DMS114 treated with DMSO at 0.1 percent for 48 hours (cell line): Measurements from ENCODE around the gene DLG2.
"Not testable (repeated sequence)": the region's sequence is repeated elsewhere in the genome, so short reads cannot be mapped to it uniquely, and the experiment has no call there.

Experiments used
- DNase-seq: peaks from one replicate; lab custom pipeline; 2025; ENCODE audit not compliant: unreplicated experiment; lab: John Stamatoyannopoulos, UW

The DLG2 gene

DNA sequence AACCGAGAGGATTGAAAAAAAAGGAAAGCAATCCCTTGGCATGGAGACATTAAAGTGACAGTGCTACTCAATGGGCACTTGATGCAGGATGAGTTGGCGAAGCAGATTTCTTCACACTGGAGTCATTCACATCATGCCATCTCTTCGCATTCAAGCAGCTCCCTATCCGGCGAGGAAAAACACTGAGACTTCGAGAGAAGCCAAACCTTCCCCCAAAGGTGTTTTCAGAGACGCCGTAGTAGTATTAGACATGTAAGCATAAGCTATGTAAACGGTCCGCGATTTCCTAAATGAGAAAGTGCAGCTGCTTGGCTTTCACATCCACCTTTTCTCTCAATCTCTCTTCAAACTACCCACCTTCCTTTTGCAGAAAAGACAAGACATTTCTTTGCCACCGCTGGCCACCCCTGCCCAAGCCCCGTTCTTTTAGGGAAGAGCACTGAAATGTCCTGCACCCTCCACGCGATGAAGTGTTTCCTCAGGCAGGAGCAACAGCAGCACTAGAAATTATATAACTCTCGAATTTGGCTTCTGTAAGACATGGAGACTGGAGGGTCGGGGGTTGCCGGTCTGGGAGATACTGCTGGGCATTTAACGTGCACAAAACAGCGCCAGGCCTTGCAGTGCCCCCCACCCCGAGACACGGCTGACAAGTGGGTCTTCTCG is at the start of gene DLG2:
TSS of gene DLG2 (minus strand) at position 13 of the 666 bp plus-strand sequence.
- no peak for DNase-seq

DNA sequence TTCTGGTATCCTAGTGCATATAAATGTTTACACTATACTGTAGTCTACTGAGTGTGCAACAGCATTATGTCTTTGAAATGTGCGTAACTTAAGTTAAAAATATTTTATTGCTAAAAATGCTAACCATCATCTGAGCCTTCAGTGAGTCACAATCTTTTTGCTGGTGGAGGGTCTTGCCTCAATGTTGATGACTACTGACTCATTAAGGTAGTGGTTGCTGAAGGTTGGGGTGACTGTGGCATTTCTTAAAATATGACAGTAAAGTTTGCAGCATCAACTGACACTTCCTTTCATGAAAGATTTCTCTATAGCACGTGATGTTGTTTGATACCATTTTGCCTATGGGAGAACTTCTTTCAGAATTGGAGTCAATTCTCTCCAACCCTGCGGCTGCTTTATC is 46.2 kb upstream of the DLG2 start:
- DNase-seq: no peak

DNA sequence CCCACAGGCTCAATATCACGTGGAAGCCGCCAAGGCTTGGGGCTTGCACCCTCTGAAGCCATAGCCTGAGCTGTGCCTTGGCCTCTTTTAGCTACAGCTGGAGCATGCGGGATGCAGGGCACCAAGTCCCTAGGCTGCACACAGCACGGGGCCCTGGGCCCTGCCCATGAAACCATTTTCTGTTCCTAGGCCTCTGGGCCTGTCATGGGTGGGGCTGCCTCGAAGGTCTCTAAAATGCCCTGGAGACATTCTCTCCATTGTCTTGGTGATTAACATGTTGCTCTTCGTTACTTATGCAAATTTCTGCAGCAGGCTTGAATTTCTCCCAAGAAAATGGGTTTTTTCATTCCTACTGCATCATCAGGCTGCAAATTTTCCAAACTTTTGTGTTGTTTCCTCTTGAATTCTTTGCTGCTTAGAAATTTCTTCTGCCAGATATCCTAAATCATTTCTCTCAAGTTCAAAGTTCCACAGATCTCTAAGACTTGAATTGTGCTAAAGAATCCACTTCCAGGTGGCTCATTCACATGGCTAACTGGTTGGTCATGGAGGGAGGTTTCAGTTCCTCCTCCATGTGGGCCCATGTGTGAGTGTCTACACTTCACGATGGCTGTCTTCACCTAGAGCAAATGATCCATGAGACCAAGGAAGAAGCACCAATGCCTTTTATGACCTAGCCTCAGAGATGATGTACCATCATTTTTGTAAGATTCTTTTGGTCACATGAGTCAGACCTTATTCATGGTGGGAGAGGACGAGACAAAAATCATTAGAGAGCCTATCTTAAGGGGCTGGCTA is 45.2 kb upstream of the DLG2 start:
- no peak for DNase-seq

DNA sequence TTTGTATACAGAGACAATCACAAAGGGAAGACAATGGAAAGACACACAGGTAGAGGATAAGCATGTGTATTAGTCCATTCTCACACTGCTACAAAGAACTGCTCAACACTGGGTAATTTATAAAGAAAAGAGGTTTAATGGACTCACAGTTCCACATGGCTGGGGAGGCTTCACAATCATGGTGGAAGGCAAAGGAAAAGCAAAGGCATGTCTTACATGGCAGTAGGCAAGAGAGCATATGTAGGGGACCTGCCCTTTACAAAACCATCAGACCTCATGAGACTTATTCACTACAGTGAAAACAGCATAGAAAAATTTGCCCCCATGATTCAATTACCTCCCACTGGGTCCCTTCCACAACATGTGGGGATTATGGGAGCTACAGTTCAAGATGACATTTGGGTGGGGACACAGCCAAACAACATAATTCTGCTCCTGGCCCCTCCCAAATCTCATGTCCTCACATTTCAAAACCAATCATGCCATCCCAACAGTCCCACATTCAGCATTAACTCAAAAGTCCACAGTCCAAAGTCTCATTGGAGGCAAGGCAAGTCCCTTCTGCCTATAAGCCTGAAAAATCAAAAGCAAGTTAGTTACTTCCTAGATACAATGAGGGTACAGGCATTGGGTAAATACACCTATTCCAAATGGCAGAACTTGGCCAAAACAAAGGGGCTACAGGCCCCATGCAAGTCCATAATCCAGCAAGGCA is 44.0 kb upstream of the DLG2 start:
- DNase-seq: not testable (repeated sequence)

DNA sequence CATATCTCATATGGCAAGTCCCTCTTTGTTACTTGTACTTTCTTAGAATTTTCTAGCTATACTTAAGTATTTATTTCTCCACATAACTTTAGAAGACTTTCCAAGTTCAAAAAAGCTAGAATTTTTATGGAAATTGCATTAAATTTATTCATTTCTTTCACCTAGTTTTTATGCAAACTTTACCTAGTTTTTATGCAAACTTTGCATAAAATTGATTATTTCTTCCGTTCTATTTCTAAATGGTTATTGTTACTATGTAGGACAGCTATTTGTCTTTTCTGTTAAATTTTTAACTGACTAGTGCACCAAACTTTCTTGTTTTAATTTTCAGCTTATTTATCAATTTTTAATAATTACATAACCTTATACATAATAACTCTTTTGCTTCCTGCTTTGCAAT is 41.0 kb upstream of the DLG2 start:
- DNase-seq: no peak

DNA sequence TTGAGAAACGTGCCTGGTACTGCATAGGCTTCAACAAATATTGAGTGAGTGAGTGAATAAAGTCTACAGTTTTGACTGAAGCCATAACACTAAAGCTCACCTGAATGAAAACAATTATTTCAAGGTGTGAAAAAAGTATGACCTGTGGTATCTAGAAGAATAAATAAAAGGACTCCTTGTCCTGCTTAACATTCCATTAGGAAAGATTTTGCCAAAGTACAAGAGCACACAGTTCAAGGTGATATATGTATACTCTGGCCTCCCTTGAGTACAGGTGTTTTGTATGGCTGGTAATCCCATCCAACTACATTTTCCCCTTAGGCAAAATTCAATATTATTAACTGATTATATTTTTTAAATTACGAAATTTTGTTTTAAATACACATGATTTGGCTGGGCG is 39.5 kb upstream of the DLG2 start:
- DNase-seq: no peak

DNA sequence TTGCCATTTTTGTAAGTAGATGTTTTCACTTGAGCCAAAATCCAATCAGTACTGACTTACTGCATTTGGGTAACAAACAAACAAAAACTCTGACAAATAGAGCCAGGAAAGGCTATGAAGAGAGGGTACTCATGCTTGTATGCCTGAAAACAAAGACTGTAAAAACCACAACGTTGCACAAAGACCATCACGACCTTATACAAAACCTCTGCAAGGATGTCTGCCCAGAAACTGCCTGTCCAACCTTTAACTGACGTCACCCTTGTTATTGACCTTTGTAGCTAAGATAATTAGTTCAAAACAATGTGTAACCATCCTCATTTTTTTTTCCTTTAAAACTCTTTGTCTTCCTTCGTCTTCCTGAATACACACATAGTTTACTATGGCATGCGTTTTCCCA is 38.6 kb upstream of the DLG2 start:
- no peak for DNase-seq

DNA sequence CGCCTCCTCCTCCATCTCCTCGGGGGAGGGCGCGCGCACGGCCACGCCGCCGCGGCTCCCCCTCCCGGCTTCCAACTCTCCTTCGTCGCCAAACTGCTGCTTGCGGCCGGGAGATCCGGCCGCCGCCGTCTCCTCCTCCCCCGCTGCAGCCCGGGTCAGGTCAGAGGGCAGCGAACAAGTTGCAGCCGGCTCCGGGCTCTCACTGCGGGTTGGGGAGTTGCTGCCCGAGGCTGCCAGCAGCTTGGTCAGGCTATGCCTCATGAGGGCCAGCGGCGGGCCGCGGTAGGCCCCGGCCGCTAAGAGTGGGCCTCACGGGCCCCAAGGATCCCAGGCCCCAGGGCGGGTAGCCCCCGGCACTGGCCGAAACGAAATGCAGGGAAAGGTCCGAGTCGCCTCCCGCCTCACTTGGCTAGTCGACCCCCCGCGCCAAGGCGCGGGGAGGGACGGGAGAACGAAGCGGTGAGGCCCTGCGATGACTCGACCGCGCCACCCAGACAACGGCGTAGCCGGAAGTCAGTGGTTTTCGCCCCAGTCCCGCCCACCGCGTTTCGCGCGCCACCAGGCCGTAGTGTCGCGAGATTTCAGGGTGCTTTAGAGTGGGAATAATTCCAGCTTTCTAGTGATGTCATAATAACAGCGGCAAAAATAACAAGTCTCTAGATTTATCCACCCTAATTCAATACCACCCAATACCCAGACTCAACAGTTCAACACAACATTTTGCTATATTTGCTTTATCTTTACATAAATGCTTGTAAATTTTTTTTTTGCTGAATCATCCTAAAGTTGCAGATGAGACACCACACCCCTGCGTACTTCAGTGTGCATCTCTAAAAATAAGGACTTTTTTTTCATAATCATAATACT is 37.7 kb upstream of the DLG2 start, which contains the start of gene CREBZF:
TSS of gene CREBZF (minus strand) at position 515 of the 867 bp plus-strand sequence. CDS start at position 261, 254 bp downstream.
- peak; percentile 84 for DNase-seq

DNA sequence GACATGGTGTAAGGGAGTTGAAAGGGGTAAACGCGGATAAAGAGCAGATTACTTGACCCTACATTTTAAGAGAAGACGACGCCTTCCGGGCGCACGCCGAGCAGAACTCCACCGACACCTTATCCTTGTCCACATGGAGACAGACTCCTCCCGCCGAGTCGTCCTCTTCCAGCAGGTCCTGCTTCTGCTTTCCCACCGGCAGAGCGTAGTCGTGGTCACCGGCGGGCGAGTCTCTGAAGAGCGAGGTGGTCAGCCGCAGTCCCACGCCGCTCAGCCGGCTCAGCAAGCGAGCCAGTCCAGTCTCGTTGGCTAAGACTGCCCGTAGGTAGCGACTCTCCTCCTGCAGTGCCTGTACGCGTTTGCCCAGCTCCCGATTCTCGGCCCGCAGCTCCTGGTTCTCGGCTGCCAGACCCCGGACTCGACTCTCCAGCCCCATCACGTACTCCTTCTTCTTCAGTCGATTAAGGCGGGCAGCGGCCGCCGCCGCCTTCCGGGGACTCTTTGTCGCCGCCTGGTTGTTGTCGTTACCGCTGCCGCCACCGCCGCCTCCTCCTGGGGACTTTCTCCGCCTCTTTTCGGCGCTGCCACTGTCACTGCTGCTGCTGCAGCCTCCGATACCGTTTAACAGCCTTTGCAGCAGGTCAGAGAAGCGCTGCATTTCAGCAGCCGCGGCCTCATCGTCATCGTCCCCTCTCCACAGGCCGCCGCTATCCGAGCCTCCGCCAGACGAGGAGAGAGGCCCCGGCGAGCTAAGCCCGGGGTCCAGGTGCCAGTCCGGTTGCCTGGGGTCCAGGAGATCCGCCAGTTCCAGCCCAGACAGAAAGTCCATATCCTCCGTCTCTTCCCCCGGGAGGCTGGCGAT is 36.8 kb upstream of the DLG2 start:
- DNase-seq: peak; percentile 11

DNA sequence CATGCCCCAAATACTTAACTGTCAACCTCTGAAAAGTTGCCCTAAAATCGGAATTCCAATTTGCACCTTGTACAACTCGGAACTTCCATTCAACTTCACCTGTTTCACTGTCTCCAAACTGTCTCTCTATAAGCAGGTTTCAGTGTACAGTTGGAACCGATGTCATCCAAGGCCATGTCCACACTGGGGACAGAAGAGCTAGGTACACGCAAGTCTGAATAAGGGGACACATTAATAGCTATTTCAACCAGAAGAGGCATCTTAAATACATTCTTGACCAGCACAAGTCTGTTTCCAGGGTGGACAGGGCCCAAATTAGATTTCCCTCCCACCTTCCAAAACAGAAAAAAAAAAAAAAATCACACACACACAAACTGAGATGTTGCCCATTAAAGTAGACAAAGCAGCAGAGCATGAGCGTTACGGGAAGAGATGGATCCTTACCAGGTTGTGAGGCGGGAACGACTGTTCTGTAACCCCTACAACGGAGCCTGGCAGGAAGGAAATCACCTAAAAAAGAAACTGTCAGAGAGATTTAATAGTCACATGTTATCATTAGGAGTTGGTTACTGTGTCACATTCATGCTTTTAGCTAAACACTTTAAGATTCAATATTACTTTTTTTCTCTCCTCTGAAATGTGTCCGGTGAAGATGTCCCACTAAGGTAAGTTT is 36.1 kb upstream of the DLG2 start:
- no peak for DNase-seq

DNA sequence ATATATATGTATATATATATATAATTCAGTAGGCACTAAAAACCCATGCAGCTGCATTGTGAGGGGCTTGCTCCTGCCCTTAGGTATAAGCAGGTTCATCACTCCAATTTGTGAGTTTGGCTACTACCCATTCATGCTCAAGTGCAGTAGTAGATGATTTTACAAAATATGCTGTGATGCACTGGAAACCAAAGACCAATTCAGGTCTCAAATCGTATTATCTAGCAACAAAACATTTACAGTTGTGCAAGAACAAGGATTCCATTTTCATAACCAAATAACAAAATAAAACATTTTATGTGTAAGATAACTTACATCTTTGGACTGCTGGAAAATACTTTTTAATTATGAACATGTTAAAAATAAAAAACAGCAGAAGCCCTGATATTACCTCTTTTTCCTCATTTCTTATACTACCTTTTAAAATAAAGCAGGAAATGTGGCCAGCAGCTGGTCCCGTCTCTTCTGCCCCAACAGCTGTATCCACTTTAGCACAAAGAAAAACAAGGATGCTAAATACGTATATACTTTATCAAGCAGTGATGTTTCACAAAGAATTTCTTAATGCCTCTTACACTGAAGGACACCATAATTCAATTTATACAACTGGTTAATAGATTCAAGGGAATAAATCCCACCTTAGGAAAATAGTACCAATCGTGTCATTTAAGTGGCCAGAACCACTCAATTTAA is 35.0 kb upstream of the DLG2 start:
- no peak for DNase-seq

DNA sequence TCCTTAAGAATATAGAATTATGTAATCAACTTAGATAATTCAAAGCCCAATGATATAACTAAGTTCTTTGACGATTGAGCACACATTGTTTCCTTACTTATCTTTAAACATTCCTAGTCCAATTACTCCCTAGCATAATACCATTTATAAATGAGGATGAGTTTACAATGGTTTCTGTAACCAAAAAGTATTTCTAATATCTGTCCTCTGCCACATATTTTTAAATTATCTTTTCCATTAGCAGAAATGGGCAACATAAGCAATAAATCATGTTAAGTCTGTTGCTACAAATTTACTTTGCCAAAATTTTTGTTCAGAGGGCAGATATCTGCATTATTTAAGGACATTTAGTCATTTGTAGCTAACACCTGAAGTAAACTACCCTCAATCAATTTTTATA is 31.0 kb upstream of the DLG2 start:
- no peak for DNase-seq

DNA sequence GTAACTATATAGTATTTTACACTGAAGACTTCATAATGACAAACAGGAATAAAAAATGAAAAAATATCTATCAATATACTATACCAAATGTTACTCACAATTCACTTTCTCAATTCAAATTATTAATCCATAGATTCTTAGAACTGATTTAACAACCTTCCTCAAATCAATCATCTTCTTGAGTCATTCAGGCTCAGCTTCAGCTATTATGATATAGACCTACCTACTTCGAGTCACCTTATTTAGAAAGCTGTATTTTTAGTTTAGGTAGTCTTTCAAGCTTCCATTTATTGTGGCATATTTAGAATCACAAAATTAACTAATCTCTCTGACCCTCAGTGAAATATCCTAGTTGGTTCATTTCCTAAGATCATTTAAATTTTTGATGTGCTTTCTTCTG is 29.6 kb upstream of the DLG2 start:
- DNase-seq: no peak

DNA sequence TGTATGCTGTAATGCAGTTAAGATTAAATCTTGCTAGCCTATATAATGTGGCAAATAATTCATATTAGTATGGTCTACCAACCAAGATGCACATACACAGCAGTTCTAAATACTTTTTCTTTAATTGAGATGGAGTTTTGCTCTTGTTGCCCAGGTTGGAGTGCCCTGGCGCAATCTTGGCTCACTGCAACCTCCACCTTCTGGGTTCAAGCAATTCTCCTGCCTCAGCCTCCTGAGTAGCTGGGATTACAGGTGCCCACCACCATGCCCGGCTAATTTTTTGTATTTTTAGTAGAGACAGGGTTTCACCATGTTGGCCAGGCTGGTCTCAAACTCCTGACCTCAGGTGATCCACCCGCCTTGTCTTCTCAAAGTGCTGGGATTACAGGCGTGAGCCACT is 27.2 kb upstream of the DLG2 start:
- not testable (repeated sequence) for DNase-seq

DNA sequence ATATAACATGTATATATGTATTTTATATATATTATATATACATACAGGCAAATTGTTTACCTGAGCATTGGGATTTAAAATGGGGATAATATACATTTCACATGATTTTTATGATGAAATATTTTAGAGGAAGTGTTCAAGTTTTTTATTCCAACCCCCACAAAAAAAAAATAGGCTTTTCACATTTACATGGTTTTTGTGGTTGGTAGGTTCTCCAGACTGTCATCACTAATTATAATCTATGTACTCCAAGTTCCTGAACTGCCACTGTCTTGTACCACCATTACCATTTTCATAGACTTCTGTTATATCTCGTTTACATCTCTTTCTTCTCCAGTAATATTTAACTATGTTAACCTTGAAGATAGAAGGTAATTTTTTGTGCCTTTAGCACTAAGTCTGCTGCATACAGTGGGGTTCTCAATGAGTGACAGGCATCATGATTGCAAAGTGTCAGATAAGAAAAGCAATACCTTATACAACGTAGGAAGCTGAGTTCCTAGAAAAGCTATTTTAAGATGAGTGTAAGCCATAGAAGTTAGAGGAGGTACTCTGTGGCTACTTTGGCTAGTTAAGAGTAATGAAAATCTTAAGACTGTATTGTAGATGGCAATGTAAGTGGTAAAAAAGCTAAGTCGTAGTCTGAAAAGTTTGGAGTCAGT is 25.8 kb upstream of the DLG2 start:
- DNase-seq: no peak

DNA sequence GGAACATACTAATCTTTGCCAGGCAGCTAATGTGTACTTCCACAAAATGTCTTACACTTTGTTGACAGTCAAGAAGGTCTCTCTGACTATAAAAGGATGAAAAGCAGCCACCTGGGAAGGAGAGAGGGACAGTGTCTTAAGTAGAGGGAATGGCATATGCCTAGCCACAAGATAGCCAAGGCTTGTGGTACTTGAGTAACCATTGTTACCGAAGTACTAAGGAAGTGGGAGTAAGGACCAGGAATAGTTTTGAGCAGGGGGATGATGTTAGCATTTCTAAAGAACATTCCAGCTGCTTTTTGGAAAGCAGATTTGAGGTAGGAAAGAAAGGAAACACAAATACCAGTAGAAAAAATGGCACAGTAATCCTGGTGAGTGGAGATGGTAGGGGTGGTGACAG is 24.0 kb upstream of the DLG2 start:
- DNase-seq: no peak

DNA sequence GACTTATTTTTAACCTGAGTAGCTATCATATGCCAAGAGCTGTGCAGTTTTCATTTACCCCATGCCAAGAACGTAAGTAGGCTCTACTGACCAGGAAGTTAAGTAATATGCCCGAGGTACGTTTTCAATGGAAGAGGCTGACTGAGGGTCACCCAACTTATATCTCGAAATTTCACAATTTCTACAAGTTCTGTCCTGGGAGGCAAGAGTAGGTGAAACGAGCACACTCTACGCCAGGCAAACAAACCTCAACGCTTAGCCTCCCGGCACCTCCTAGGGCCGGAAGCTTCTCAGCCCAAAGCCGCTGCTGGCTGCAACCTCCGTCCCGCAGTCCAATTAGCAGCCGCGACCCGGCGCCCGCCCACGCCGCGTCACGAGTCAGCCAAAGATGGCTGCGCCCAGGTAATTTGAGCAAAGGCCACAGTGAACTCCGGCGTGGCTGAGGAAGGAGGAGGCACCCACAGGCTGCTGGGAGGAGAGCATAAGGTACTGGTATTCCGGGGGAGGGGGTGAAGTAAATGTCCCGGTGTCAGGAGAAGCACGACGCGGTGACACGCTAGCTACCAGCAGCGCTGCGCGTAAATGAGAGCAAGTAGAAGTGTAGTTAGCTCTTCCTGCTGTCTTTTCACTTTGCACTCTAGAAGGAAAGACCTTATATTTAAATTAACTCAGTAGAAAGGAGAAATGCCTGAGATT is 20.6 kb upstream of the DLG2 start, which contains the start of gene TMEM126A:
TSS of gene TMEM126A (plus strand) at position 364 of the 696 bp plus-strand sequence. CDS start 2,289 bp downstream, outside the sequence.
- DNase-seq: peak; percentile 68

DNA sequence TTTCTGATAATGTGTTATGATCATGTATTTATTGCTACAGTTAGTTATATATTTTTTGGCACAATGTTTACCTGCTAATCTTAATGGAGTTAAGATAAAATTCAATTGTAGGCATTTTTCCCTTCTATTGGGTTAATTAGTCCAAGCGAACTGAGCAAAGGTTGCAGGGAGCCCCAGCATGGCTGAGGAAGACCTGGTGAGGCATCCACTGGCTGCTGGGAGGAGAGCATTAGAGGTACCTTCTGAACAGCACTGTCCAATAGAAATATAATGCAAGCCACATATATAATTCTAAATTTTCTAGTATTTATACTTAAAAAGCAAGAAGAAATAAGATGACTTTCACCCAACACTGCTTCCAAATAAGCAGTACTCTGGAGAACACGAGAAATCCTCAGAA is 19.9 kb upstream of the DLG2 start:
- no peak for DNase-seq
